PC-9 (cell line): ENCODE measurements around the gene TSNAX. TPM values are rescaled to one million over a fixed set of nuclear protein-coding genes. Genes with fewer than 3 reads are reported as not detected.

Experiments
- BruUV-seq: library from RNA; stranded (reverse); fragments of 400-500 nt; replicated peaks from 2 replicates; lab custom pipeline; 2021; lab: Mats Ljungman, UMichigan
- CTCF ChIA-PET: fragments of 300-600 bp; sonication (Branson Sonifier 250); formaldehyde crosslinking; loops from one replicate; lab custom pipeline; 2022; ENCODE audit warnings: antibody characterized with exemption; lab: Charles Lee
- POLR2A ChIA-PET: fragments of 300-600 bp; sonication (Branson Sonifier 250); formaldehyde crosslinking; loops from one replicate; lab custom pipeline; 2022; ENCODE audit warnings: antibody characterized with exemption; ENCODE audit not compliant: unreplicated experiment; lab: Charles Lee
- DNase-seq, 2 experiments: peaks; one replicate each; pipeline versions ENCODE4 v3.0.0 to v3.0.0-alpha.2; 2015 to 2022; ENCODE audit warnings: mixed read lengths in 1 of 2
- H2AFZ ChIP-seq: fragments of 200-600 bp; sonication (generic); 2 replicates; pipeline ENCODE4 v1.8.1; 2017; ENCODE audit warnings: antibody characterized with exemption
- H3F3A ChIP-seq: fragments of 200-600 bp; sonication (generic); 2 replicates; pipeline ENCODE4 v1.8.1; 2017; ENCODE audit warnings: antibody characterized with exemption, mild to moderate bottlenecking, low read depth; ENCODE audit not compliant: insufficient read depth
- H3K27ac ChIP-seq: fragments of 200-600 bp; sonication (generic); 2 replicates; pipeline ENCODE4 v1.6.1; 2016; ENCODE audit warnings: mixed run types
- H3K27me3 ChIP-seq: fragments of 200-600 bp; sonication (generic); 2 replicates; pipeline ENCODE4 v1.6.1; 2016; ENCODE audit warnings: low read depth, mixed run types; ENCODE audit not compliant: insufficient read depth
- H3K36me3 ChIP-seq: fragments of 200-600 bp; sonication (generic); 2 replicates; pipeline ENCODE4 v1.6.1; 2016; ENCODE audit warnings: low read depth, mixed run types
- H3K4me1 ChIP-seq: fragments of 200-600 bp; sonication (generic); replicated peaks from 2 replicates; pipeline ENCODE4 v1.6.1; 2016; ENCODE audit warnings: mixed run types; ENCODE audit not compliant: insufficient read depth
- H3K4me2 ChIP-seq: fragments of 200-600 bp; sonication (generic); 2 replicates; pipeline ENCODE4 v1.6.1; 2017; ENCODE audit warnings: mixed run types
- H3K4me3 ChIP-seq: fragments of 200-600 bp; sonication (generic); 2 replicates; pipeline ENCODE4 v1.6.1; 2016; ENCODE audit warnings: mixed run types
- H3K79me2 ChIP-seq: fragments of 200-600 bp; sonication (generic); 2 replicates; pipeline ENCODE4 v1.6.1; 2017; ENCODE audit warnings: low read depth, mixed run types
- H3K9me2 ChIP-seq: fragments of 200-600 bp; sonication (generic); 2 replicates; pipeline ENCODE4 v1.8.1; 2017; ENCODE audit warnings: mild to moderate bottlenecking; ENCODE audit not compliant: insufficient read depth
- H3K9me3 ChIP-seq: fragments of 200-600 bp; sonication (generic); 2 replicates; pipeline ENCODE4 v1.8.1; 2016; ENCODE audit warnings: low read depth; ENCODE audit not compliant: insufficient read depth
- H4K20me1 ChIP-seq: fragments of 200-600 bp; sonication (generic); 2 replicates; pipeline ENCODE4 v1.8.1; 2017; ENCODE audit not compliant: insufficient read depth
- EZH2 ChIP-seq: fragments of 200-600 bp; sonication (generic); IDR thresholded peaks from 2 replicates; pipeline ENCODE4 v1.8.0; 2017; ENCODE audit warnings: antibody characterized with exemption, low read depth
- intact Hi-C: fragments of 100-400 bp; cut with micrococcal nuclease; formaldehyde crosslinking; loops from one replicate; pipeline ENCODE4 v1.10.0; 2022; ENCODE audit not compliant: unreplicated experiment
- total RNA-seq: library from RNA; stranded (reverse); gene quantifications from 2 replicates; pipeline ENCODE4 v1.2.3, GENCODE V29; 2021
- TF ChIP-seq, protein P1 (sequence below): fragments of 200-600 bp; sonication (generic); conservative IDR thresholded peaks from 2 replicates; pipeline ENCODE4 v1.6.1; 2017; ENCODE audit warnings: mixed run types, antibody characterized with exemption, mild to moderate bottlenecking, moderate library complexity

The TSNAX gene
- total RNA-seq, 1 experiment from 2014 or later: 32.1 TPM

DNA sequence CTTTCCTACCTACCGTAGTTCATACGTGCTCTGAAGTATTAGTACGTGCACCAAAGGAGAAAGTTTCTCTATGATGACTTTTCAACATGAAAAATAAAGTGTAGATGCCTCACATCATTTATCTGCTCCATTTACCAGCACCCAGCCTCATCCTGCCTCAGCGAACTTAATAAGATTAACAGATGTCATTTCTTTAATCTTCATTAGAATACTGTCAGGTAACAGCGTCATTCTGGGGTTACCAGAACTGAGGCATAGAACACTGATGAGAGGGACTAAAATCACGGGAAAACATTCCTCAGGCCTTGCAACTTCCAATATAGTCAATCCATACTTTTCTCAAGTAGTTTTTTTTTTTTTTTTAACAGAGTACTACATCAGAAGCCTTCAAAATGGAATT lies 54.9 kb downstream of the TSNAX start:
- Histone ChIP-seq H3K79me2 (no peaks in the 10 kb centered on the region), H3F3A (no peaks in the 10 kb centered on the region), H3K9me3 (no peaks in the 10 kb centered on the region), H3K27ac (no peak overlapping the region), H3K36me3 (no peaks in the 10 kb centered on the region), H3K4me2 (no peak overlapping the region), H2AFZ (no peak overlapping the region), H3K9me2 (no peaks in the 10 kb centered on the region), H4K20me1 (no peaks in the 10 kb centered on the region), H3K4me3 (no peak overlapping the region), H3K4me1 (no peaks in the 10 kb centered on the region), H3K27me3 (no peaks in the 10 kb centered on the region)
- BruUV-seq: no TSS peak
- ChIA-PET POLR2A (no interaction called here), CTCF (no interaction called here)
- TF ChIP-seq EZH2: no peak
- TF ChIP-seq, protein P1, sequence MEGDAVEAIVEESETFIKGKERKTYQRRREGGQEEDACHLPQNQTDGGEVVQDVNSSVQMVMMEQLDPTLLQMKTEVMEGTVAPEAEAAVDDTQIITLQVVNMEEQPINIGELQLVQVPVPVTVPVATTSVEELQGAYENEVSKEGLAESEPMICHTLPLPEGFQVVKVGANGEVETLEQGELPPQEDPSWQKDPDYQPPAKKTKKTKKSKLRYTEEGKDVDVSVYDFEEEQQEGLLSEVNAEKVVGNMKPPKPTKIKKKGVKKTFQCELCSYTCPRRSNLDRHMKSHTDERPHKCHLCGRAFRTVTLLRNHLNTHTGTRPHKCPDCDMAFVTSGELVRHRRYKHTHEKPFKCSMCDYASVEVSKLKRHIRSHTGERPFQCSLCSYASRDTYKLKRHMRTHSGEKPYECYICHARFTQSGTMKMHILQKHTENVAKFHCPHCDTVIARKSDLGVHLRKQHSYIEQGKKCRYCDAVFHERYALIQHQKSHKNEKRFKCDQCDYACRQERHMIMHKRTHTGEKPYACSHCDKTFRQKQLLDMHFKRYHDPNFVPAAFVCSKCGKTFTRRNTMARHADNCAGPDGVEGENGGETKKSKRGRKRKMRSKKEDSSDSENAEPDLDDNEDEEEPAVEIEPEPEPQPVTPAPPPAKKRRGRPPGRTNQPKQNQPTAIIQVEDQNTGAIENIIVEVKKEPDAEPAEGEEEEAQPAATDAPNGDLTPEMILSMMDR: no peak
- DNase-seq: no peak
- intact Hi-C loops: no loop called here

DNA sequence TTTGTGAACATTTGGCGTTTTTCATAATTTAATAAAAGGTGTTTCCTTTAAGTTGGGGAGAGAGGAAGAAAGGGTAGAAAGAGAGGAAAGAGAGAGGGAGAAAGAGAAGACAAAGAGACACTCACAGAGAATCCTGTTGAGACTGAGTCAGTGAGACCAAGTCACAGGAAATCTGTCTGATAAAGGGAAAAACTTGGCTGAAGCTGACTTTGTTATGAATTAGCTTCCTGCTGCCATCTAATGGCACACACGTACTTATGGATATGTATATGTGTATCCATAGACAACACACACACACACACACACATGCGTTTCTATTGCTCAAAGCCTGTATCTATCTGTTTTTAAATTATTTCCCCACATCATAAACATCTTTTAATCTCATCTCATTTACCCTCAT lies 55.6 kb downstream of the TSNAX start:
- no peak for TF ChIP-seq EZH2
- TF ChIP-seq, protein P1: no peak; the same call in 1 of the 2 replicates
- H3K9me2 ChIP-seq: no peaks in the 10 kb centered on the region
- no TSS peak for BruUV-seq
- ChIA-PET CTCF (interaction anchor here (0.6 to 0.7 kb wide), 3 partner anchors 212 to 227 kb away, joined by 3 to 11 read pairs (median 7); no protein-coding TSS in a partner anchor), POLR2A (interaction anchor here (0.7 kb wide), 1 partner anchor 746 kb away, joined by 4 read pairs; no protein-coding TSS in a partner anchor)
- H3K27me3 ChIP-seq: no peaks in the 10 kb centered on the region
- H3K79me2 ChIP-seq: no peaks in the 10 kb centered on the region
- no peaks in the 10 kb centered on the region for H3K9me3 ChIP-seq
- no peaks in the 10 kb centered on the region for H3K4me1 ChIP-seq
- no peaks in the 10 kb centered on the region for H3K36me3 ChIP-seq
- no peak for DNase-seq
- H3K27ac ChIP-seq: no peak overlapping the region
- no peaks in the 10 kb centered on the region for H4K20me1 ChIP-seq
- no peak overlapping the region for H3K4me2 ChIP-seq
- no peaks in the 10 kb centered on the region for H3F3A ChIP-seq
- H3K4me3 ChIP-seq: no peak overlapping the region
- no peak overlapping the region for H2AFZ ChIP-seq
- intact Hi-C loops: loop anchor here (1.0 kb wide), 1 partner anchor 226 kb away; no protein-coding TSS in a partner anchor

DNA sequence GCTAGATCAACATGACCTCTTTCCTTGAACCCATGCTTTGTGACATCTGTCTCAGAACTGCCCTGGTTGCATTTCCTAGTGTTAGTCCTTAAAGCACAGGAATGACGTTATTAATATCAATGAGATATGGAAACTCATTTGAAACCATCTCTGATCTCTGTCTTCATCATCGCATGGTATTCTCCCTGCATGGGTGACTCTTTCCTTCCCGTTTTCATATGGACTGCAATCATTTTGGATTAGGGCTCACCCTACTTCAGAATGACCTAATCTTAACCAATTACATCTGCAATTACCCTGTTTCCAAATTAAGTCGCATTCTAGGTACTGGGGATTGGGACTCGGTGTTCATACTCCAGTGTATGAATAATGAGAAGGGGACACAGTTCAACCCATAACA lies 56.5 kb downstream of the TSNAX start:
- Histone ChIP-seq H3K9me3 (no peaks in the 10 kb centered on the region), H3K4me3 (no peak overlapping the region), H3K9me2 (no peaks in the 10 kb centered on the region), H3K4me2 (no peak overlapping the region), H4K20me1 (no peaks in the 10 kb centered on the region), H3K36me3 (no peaks in the 10 kb centered on the region), H3F3A (no peaks in the 10 kb centered on the region), H3K27ac (no peak overlapping the region), H3K4me1 (no peaks in the 10 kb centered on the region), H3K79me2 (no peaks in the 10 kb centered on the region), H3K27me3 (no peaks in the 10 kb centered on the region), H2AFZ (no peak overlapping the region)
- TF ChIP-seq, protein P1: no peak
- no peak for TF ChIP-seq EZH2
- intact Hi-C loops: loop anchor here (1.0 kb wide), 1 partner anchor 227 kb away; no protein-coding TSS in a partner anchor
- no TSS peak for BruUV-seq
- DNase-seq: no peak
- CTCF ChIA-PET: interaction anchor here (0.6 to 0.7 kb wide), 3 partner anchors 211 to 760 kb away, joined by 3 to 7 read pairs (median 3); no protein-coding TSS in a partner anchor
- POLR2A ChIA-PET: interaction anchor here (0.6 kb wide), 1 partner anchor 188 kb away, joined by 3 read pairs; no protein-coding TSS in a partner anchor
